Heart left ventricle (tissue), 13 donors: ENCODE measurements around the gene CD33.

Experiments used
- POLR2A ChIP-seq, 2 donors: fragments of 450-650 bp; IDR thresholded peaks; one replicate each; pipeline ENCODE4 v1.6.1; 2017; ENCODE audit warnings: antibody characterized with exemption in 2 of 2, mild to moderate bottlenecking in 2 of 2, moderate library complexity in 2 of 2
- TF ChIP-seq, protein P1 (sequence below), 12 donors: fragments of 200-600 bp; sonication (generic) in 4 of 12; IDR thresholded peaks; one replicate each; pipeline versions ENCODE4 v1.5.0 to v1.8.0; 2018 to 2022; ENCODE audit warnings: antibody characterized with exemption in 12 of 12, mild to moderate bottlenecking in 5 of 12
- donor health status: ischemic (EF 13 %, LVEDD 7.1; RV severe dilation, severe dysfunction).
- donor health status: DM: no; HTN: yes; CAD: no.
- donor health status: DM: no; HTN: no; CAD: no.
- donor health status: ischemic (EF 25% LVEDD 6.9; RV normal size, moderate dysfunction).
- donor health status: ischemic (EF 25% LVEDD 5.7; RV mildly dilated, moderate dysfunction).
- donor health status: ischemic (EF 35%, LVEDD 5.7; RV mildly dilated, moderate dysfunction).
- donor health status: nonischemic (EF 11% LVEDD 7.7; RV severe dilation, severe dysfunction).
- donor health status: DM: yes; HTN: yes; CAD: no.
- donor health status: PGD.
- donor health status: ischemic (EF 29% LVEDD 5.4; RV normal size, mild dysfunction).
- donor health status: nonischemic (EF 23%, LVEDD 6.1; RV moderate dilation, normal function).

DNA sequence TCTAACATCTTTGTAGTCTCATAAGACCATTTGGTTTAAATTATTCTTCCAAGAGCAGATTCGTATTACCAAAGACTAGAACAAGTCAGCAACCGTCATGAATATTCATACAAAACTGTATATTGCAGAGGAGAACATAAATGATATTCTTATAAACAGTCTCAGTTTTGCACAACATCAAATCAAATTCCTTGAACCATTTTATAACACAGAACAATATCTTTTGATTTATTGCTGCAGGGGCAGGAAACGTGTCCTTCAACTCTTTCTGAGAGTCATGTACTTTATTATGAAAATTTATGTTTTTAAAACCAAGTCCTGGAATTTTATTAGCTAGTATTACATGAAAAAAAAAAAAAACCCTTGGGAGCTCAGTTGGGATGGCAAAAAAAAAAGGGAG is 52.2 kb downstream of the CD33 start:
- TF ChIP-seq, protein P1, sequence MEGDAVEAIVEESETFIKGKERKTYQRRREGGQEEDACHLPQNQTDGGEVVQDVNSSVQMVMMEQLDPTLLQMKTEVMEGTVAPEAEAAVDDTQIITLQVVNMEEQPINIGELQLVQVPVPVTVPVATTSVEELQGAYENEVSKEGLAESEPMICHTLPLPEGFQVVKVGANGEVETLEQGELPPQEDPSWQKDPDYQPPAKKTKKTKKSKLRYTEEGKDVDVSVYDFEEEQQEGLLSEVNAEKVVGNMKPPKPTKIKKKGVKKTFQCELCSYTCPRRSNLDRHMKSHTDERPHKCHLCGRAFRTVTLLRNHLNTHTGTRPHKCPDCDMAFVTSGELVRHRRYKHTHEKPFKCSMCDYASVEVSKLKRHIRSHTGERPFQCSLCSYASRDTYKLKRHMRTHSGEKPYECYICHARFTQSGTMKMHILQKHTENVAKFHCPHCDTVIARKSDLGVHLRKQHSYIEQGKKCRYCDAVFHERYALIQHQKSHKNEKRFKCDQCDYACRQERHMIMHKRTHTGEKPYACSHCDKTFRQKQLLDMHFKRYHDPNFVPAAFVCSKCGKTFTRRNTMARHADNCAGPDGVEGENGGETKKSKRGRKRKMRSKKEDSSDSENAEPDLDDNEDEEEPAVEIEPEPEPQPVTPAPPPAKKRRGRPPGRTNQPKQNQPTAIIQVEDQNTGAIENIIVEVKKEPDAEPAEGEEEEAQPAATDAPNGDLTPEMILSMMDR (IDR thresholded peaks at IDR 0.05): no peak
- no peak for TF ChIP-seq POLR2A (IDR thresholded peaks at IDR 0.05)
